IPS-15b (cell line): ENCODE measurements around the gene PRKAG2.

Experiments
- H3K27me3 ChIP-seq: one replicate; pipeline ENCODE4 v1.6.1; 2013; ENCODE audit warnings: low read length; ENCODE audit not compliant: control insufficient read depth, insufficient read depth
- H3K36me3 ChIP-seq: one replicate; pipeline ENCODE4 v1.6.1; 2013; ENCODE audit warnings: low read length; ENCODE audit not compliant: control insufficient read depth, insufficient read depth
- H3K4me1 ChIP-seq: one replicate; pipeline ENCODE4 v1.6.1; 2013; ENCODE audit warnings: mild to moderate bottlenecking, low read length; ENCODE audit not compliant: control insufficient read depth, insufficient read depth
- H3K4me3 ChIP-seq: one replicate; pipeline ENCODE4 v1.5.1; 2013; ENCODE audit warnings: low read depth, low read length
- H3K9ac ChIP-seq: one replicate; pipeline ENCODE4 v1.6.1; 2013; ENCODE audit warnings: low read depth, mild to moderate bottlenecking, low read length
- H3K9me3 ChIP-seq: one replicate; pipeline ENCODE4 v1.6.1; 2013; ENCODE audit warnings: mild to moderate bottlenecking, low read length; ENCODE audit not compliant: control insufficient read depth, insufficient read depth

PRKAG2 gene

DNA sequence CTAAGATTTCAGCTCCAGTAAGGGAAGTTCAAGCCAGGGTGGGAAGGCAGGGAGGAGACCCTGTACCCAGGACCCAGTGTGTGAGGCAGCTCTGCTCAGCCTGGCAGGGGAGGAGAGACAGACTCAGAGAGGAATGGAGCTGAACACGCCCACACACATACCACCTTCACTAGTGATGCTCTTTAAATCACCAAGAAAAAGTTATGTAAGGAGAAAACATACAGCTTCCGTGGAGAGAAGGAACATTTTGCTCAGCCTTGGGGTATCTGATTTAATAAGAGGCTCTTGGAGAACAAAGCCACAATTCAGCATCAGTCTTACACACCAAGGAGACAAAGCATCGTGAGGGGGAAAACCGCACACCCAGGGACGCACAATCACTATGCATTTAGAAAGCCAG lies 62.9 kb downstream of the PRKAG2 start:
- Histone ChIP-seq H3K27me3 (no peaks in the 10 kb centered on the region), H3K4me1 (peaks cover 6% of the 10 kb centered on the region), H3K9ac (no peak overlapping the region), H3K9me3 (no peaks in the 10 kb centered on the region), H3K36me3 (no peaks in the 10 kb centered on the region), H3K4me3 (no peak overlapping the region)

DNA sequence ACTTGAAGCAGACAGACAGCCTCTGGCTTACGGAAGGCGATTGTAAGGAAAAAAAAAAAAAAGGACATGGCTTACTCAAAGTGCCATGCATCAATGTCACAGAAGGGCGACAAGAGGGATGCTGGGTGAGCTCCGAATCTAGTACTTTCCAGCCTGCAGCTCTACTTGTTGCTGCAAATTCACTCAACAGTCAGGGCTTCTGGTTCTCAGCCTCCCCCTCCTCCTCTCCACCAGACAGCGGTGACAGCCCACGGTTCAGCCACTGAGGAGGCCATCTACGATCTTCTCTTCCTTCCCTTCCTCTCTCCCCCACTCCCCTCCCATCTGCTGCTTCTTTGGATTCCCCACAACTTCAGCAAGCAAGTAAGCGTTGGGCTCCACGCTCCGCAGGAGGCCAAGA lies 63.5 kb downstream of the PRKAG2 start:
- Histone ChIP-seq H3K9ac (no peak overlapping the region), H3K9me3 (no peaks in the 10 kb centered on the region), H3K36me3 (no peaks in the 10 kb centered on the region), H3K4me3 (no peak overlapping the region), H3K27me3 (no peaks in the 10 kb centered on the region), H3K4me1 (peaks cover 6% of the 10 kb centered on the region)

- peaks cover 6% of the 10 kb centered on the region for H3K4me1 ChIP-seq
- no peaks in the 10 kb centered on the region for H3K9me3 ChIP-seq
- no peak overlapping the region for H3K9ac ChIP-seq
- no peaks in the 10 kb centered on the region for H3K36me3 ChIP-seq
- H3K4me3 ChIP-seq, result no peak overlapping the region
- no peaks in the 10 kb centered on the region for H3K27me3 ChIP-seq
Measured at GRCh38 chr7:151812967-151813366, 63.9 kb downstream of the PRKAG2 start.

DNA sequence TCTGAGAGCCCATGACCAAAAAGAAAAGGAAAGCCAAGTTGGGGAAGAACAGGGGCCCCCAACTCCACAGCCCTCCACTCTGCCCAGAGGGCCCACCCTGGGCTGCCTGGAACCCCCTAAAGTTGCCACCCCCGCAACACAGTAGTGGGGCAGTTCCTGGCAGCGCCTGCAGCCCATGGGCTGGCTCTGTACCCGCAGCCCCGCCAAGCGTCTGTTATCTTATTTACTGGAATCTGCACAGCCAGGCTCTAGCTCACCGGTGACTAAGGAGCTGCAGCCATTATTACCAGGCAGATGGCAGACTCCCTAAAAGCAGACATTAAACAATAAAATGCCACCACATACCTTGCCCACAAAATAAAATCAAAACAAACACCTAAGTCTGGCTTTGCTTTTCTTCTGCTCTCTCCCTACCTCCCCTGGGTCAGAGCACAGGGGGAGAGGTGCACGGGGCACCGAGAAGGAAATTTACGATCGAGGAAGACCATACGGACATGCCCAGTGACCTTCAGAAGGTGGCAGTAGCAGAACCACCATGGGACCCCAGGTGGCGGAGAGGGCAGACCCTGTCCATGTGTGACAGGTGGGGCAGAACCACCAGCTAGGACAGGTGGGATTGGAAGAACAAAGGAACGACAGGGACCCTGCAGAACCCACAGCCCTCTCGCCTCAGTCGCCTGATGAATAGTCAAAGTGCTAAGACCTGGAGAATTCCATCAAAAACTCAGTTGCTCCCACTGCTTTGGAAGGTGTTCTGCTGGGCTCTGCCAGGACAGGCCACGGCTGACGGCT lies 66.3 kb downstream of the PRKAG2 start:
- H3K36me3 ChIP-seq, result no peaks in the 10 kb centered on the region
- no peak overlapping the region for H3K4me3 ChIP-seq
- H3K27me3 ChIP-seq, result no peaks in the 10 kb centered on the region
- peaks cover 6% of the 10 kb centered on the region for H3K4me1 ChIP-seq
- H3K9ac ChIP-seq, result no peak overlapping the region
- no peaks in the 10 kb centered on the region for H3K9me3 ChIP-seq

GRCh38 chr7:151809864-151810170 lies 67.1 kb downstream of the PRKAG2 start:
- Histone ChIP-seq H3K36me3 (no peaks in the 10 kb centered on the region), H3K4me3 (no peak overlapping the region), H3K9ac (no peak overlapping the region), H3K9me3 (no peaks in the 10 kb centered on the region), H3K27me3 (no peaks in the 10 kb centered on the region), H3K4me1 (peaks cover 4% of the 10 kb centered on the region)

DNA sequence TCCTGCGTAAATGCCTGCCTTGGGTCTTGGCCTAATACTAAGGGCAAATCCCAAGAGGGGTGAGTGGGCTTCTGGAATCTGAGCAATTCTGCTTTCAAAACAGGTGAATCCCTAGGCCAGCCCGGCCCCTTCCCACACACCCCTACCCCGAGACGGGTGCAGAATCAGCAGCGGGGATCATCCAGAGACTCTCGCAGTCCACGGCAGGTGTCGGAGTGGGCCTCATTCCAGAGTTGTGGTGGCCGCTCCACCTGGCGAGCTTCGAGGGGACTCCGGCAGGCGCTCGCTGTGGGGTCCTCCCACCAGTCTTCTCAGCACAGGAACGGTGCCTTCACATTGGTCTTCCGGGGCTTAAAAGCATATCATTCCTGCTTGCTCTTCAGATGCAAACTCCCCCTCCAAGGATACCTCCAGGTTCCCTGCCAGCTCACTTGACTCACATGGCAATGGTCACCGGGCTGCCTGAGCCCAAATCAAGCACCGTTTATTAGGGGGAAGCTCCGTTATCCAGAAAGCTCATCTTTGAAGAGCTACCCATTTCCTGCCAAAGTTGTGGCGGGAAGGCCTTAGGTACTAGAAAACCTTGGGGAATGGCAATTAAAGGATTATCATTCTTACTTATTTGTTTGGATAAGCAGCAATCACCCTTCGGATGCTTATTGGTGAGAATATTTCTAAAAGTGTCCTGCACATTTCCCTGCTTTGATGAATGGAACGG lies 67.6 kb downstream of the PRKAG2 start:
- no peaks in the 10 kb centered on the region for H3K4me1 ChIP-seq
- H3K4me3 ChIP-seq, result no peak overlapping the region
- no peaks in the 10 kb centered on the region for H3K9me3 ChIP-seq
- no peaks in the 10 kb centered on the region for H3K36me3 ChIP-seq
- no peak overlapping the region for H3K9ac ChIP-seq
- H3K27me3 ChIP-seq, result no peaks in the 10 kb centered on the region

GRCh38 chr7:151808400-151809145 lies 68.3 kb downstream of the PRKAG2 start:
- H3K27me3 ChIP-seq, result no peaks in the 10 kb centered on the region
- H3K9me3 ChIP-seq, result no peaks in the 10 kb centered on the region
- no peaks in the 10 kb centered on the region for H3K36me3 ChIP-seq
- no peak overlapping the region for H3K4me3 ChIP-seq
- no peak overlapping the region for H3K9ac ChIP-seq
- H3K4me1 ChIP-seq, result no peaks in the 10 kb centered on the region

DNA sequence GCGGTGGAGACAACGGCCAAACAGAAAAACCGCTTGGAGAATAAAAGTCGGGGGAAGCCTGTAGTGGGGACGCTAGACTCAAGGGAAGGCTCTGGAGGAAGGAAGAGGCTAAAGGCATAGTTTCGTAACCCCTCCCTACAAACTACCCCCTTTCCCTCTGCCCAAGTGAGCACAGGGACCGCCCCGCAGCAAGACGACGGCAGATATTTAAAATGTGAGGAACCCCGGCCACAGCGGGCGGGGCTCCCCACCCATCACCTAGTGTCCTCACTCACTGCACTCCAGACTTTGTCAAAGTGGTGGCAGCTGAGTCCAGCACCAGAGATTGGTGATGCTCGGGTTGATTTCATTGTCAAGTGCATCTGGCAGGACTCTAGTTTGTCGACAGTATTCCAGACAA lies 69.1 kb downstream of the PRKAG2 start:
- Histone ChIP-seq H3K4me3 (no peak overlapping the region), H3K9ac (no peak overlapping the region), H3K4me1 (no peaks in the 10 kb centered on the region), H3K9me3 (no peaks in the 10 kb centered on the region), H3K36me3 (no peaks in the 10 kb centered on the region), H3K27me3 (no peaks in the 10 kb centered on the region)

DNA sequence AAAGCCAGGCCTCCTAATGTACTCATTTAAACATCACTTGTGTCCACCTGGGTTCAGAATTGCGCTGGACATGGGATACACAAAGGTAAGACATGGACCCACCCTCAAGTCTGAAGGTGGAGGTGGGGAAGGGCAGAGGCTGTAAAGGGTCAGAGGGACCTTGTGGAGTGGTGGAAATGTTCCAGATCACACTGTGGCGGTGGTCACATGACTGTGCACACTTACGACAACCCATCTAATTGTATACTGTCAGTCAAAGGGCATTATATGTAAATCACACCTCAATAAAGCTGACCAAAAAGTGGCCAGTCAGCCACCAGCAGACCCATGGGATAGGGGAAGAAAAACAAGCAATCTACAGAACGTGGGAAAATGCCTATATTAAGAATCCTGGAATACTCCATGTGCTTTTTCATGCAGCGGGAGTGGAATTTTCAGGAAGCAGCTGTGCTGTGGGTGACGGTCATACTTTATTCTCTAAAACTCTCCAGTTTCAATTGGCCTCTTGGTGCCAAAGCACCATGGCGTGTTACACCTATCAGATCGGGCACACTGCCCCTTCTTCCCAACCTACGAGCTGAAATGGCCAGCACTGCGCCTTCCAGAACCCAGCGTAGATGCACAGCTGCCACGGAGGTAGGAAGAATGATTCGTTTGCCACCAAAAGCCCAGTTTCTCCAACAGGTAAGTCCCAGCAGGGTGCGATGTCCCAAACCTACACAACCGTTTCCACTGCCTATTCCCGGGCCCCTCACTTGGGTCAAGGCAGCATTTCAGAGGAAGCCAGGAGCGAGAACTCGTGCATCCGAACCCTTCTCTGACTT lies 69.8 kb downstream of the PRKAG2 start:
- Histone ChIP-seq H3K36me3 (no peaks in the 10 kb centered on the region), H3K9ac (no peak overlapping the region), H3K4me1 (no peaks in the 10 kb centered on the region), H3K4me3 (no peak overlapping the region), H3K27me3 (no peaks in the 10 kb centered on the region), H3K9me3 (no peaks in the 10 kb centered on the region)

GRCh38 chr7:151806204-151806603 lies 70.7 kb downstream of the PRKAG2 start:
- H3K36me3 ChIP-seq, result no peaks in the 10 kb centered on the region
- H3K27me3 ChIP-seq, result no peaks in the 10 kb centered on the region
- no peaks in the 10 kb centered on the region for H3K9me3 ChIP-seq
- H3K9ac ChIP-seq, result no peak overlapping the region
- H3K4me3 ChIP-seq, result no peak overlapping the region
- no peaks in the 10 kb centered on the region for H3K4me1 ChIP-seq

DNA sequence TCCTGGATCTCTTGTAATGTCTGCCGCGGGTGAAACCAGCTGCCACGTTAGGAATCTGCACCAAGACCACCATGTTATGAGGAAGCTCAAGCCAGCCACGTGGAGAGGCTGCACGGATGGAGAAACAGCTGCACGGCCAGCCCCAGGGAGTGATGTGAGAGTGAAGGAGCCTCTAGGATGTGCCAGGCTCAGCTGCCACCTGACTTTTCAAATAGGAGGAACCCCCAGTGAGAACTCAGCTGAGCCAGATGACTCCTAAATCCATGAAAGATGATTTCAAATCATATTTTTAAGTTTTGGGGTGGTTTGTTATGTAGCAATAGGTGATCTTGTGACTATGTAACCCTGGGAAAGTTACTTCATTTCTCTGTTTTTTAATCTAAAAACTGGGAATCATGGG lies 71.7 kb downstream of the PRKAG2 start:
- H3K36me3 ChIP-seq, result no peaks in the 10 kb centered on the region
- H3K4me3 ChIP-seq, result no peak overlapping the region
- no peaks in the 10 kb centered on the region for H3K4me1 ChIP-seq
- no peaks in the 10 kb centered on the region for H3K9me3 ChIP-seq
- H3K27me3 ChIP-seq, result no peaks in the 10 kb centered on the region
- no peak overlapping the region for H3K9ac ChIP-seq
